Measurements from ENCODE around the gene LRCH3. TPM values are rescaled to one million over a fixed set of nuclear protein-coding genes. Genes with fewer than 3 reads are reported as not detected.

Gene LRCH3
- total and polyA plus RNA-seq, 2 of the 13 experiments (the other 11 are each of a cell fraction or from before 2014, with no cell fraction given) = 25.5 to 103 TPM

DNA sequence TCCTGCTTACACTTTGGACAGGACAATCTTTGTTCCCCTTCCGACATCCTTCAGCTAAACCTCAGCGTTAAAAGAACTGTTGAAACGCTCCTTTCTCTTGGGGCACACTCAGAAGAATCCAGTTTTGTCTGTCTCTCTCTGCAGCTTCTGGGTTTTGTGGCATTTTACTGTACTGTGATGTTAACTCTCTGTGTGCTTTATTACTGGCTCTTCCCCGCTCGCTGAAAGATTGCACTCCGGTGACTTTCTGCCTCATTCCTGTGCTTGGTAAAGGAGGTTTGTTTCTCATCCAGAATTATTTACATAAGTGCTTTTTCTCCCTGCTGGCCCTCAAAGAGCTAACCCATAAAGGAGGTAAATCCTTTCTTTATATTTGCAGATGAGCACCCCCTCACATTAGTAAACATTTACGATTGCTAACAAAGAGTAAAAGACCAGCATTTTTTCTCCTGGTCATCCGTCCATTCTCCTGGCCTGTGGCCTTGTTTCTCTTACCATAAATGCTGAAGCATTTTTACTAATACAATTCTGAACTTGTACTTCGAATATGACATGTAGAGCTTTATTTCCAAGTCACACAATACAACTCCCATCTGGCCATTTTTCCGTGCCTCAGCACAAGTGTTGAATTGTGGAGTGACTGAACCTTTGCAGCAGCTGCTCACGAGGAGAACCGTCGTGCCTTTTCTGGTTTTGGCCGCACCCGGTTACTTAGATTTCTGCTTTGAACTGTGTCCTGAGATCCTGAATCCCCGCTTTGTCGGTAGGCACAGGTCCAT is 89.6 kb downstream of the LRCH3 start (continued):
- TF ChIP-seq TBX3 (IDR thresholded peaks at IDR 0.05; ENCODE audit: borderline replicate concordance) (peak; percentile 86), TEAD3 (CRISPR knock-in tag; optimal IDR thresholded peaks at IDR 0.05; ENCODE audit: borderline replicate concordance) (peak; percentile 82), ASH2L (IDR thresholded peaks at IDR 0.05; ENCODE audit: insufficient read length, low read depth, low read length) (peak; percentile 69), SETDB1 (CRISPR knock-in tag; IDR thresholded peaks at IDR 0.05; ENCODE audit: borderline replicate concordance) (no peak), ZKSCAN8 (CRISPR knock-in tag; IDR thresholded peaks at IDR 0.05; ENCODE audit: borderline replicate concordance) (peak; percentile 61; the same call in 1 of the 2 replicates), NKX3-1 (CRISPR knock-in tag; IDR thresholded peaks at IDR 0.05) (peak; percentile 94), FOXJ3 (CRISPR knock-in tag; IDR thresholded peaks at IDR 0.05; ENCODE audit: borderline replicate concordance) (peak; percentile 91; the same call in 1 of the 2 replicates), ELF3 (CRISPR knock-in tag; IDR thresholded peaks at IDR 0.05) (peak; percentile 67; the same call in 1 of the 2 replicates), SMAD9 (CRISPR knock-in tag; IDR thresholded peaks at IDR 0.05) (no peak), ZSCAN21 (CRISPR knock-in tag; IDR thresholded peaks at IDR 0.05; ENCODE audit: borderline replicate concordance) (no peak), NCOA2 (CRISPR knock-in tag; IDR thresholded peaks at IDR 0.05) (peak; percentile 85), TBX2 (CRISPR knock-in tag; IDR thresholded peaks at IDR 0.05; ENCODE audit: borderline replicate concordance) (peak; percentile 76), HMG20A (CRISPR knock-in tag; IDR thresholded peaks at IDR 0.05; ENCODE audit: borderline replicate concordance) (peak; percentile 95), KLF16 (CRISPR knock-in tag; IDR thresholded peaks at IDR 0.05) (peak in 1 of 2 experiments; percentile 55; a peak in 1 of 4 replicates), FOSL2 (CRISPR knock-in tag; IDR thresholded peaks at IDR 0.05) (peak; percentile 32; the same call in 1 of the 2 replicates)
- TF ChIP-seq, protein P1, sequence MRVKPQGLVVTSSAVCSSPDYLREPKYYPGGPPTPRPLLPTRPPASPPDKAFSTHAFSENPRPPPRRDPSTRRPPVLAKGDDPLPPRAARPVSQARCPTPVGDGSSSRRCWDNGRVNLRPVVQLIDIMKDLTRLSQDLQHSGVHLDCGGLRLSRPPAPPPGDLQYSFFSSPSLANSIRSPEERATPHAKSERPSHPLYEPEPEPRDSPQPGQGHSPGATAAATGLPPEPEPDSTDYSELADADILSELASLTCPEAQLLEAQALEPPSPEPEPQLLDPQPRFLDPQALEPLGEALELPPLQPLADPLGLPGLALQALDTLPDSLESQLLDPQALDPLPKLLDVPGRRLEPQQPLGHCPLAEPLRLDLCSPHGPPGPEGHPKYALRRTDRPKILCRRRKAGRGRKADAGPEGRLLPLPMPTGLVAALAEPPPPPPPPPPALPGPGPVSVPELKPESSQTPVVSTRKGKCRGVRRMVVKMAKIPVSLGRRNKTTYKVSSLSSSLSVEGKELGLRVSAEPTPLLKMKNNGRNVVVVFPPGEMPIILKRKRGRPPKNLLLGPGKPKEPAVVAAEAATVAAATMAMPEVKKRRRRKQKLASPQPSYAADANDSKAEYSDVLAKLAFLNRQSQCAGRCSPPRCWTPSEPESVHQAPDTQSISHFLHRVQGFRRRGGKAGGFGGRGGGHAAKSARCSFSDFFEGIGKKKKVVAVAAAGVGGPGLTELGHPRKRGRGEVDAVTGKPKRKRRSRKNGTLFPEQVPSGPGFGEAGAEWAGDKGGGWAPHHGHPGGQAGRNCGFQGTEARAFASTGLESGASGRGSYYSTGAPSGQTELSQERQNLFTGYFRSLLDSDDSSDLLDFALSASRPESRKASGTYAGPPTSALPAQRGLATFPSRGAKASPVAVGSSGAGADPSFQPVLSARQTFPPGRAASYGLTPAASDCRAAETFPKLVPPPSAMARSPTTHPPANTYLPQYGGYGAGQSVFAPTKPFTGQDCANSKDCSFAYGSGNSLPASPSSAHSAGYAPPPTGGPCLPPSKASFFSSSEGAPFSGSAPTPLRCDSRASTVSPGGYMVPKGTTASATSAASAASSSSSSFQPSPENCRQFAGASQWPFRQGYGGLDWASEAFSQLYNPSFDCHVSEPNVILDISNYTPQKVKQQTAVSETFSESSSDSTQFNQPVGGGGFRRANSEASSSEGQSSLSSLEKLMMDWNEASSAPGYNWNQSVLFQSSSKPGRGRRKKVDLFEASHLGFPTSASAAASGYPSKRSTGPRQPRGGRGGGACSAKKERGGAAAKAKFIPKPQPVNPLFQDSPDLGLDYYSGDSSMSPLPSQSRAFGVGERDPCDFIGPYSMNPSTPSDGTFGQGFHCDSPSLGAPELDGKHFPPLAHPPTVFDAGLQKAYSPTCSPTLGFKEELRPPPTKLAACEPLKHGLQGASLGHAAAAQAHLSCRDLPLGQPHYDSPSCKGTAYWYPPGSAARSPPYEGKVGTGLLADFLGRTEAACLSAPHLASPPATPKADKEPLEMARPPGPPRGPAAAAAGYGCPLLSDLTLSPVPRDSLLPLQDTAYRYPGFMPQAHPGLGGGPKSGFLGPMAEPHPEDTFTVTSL (CRISPR knock-in tag; IDR thresholded peaks at IDR 0.05; ENCODE audit: borderline replicate concordance) = peak; percentile 85; the same call in 1 of the 2 replicates
- TF ChIP-seq, protein P2, sequence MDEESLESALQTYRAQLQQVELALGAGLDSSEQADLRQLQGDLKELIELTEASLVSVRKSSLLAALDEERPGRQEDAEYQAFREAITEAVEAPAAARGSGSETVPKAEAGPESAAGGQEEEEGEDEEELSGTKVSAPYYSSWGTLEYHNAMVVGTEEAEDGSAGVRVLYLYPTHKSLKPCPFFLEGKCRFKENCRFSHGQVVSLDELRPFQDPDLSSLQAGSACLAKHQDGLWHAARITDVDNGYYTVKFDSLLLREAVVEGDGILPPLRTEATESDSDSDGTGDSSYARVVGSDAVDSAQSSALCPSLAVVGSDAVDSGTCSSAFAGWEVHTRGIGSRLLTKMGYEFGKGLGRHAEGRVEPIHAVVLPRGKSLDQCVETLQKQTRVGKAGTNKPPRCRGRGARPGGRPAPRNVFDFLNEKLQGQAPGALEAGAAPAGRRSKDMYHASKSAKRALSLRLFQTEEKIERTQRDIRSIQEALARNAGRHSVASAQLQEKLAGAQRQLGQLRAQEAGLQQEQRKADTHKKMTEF (CRISPR knock-in tag; IDR thresholded peaks at IDR 0.05) = peak; percentile 81
- TF ChIP-seq, protein P3, sequence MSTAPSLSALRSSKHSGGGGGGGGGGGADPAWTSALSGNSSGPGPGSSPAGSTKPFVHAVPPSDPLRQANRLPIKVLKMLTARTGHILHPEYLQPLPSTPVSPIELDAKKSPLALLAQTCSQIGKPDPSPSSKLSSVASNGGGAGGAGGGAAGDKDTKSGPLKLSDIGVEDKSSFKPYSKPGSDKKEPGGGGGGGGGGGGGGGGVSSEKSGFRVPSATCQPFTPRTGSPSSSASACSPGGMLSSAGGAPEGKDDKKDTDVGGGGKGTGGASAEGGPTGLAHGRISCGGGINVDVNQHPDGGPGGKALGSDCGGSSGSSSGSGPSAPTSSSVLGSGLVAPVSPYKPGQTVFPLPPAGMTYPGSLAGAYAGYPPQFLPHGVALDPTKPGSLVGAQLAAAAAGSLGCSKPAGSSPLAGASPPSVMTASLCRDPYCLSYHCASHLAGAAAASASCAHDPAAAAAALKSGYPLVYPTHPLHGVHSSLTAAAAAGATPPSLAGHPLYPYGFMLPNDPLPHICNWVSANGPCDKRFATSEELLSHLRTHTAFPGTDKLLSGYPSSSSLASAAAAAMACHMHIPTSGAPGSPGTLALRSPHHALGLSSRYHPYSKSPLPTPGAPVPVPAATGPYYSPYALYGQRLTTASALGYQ (CRISPR knock-in tag; IDR thresholded peaks at IDR 0.05) = peak; percentile 99
- TF ChIP-seq, protein P4, sequence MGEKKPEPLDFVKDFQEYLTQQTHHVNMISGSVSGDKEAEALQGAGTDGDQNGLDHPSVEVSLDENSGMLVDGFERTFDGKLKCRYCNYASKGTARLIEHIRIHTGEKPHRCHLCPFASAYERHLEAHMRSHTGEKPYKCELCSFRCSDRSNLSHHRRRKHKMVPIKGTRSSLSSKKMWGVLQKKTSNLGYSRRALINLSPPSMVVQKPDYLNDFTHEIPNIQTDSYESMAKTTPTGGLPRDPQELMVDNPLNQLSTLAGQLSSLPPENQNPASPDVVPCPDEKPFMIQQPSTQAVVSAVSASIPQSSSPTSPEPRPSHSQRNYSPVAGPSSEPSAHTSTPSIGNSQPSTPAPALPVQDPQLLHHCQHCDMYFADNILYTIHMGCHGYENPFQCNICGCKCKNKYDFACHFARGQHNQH (CRISPR knock-in tag; IDR thresholded peaks at IDR 0.05) = peak; percentile 45; the same call in 1 of the 2 replicates
